Hematopoietic multipotent progenitor cell treated with erythropoietin and hydrocortisone succinate and interleukin-3 and kit ligand, for 8 days (in vitro differentiated cells): Measurements from ENCODE around the gene DNAH7.

Experiments used
- DNase-seq: peaks from one replicate; pipeline ENCODE4 v3.0.0-alpha.2; 2015

Gene DNAH7

DNA sequence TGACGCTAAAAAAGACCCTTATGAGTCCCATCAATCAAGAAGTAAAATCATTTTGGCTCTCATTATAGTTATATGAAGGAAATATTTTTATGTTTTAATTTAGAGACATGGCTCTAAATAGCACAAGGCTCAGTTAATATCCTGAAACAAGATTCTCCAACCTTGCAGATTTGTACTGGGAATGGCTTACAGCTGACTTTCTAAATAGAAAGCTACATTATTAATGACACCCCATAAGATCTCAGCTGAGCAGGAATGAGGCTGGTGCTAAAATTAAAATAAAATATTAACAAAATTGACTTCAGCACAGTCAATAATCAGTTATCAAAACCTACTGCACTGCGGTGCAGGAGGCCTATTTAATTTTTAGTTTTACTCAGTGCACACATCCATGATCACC lies 274.8 kb downstream of the DNAH7 start:
- DNase-seq, result no peak

DNA sequence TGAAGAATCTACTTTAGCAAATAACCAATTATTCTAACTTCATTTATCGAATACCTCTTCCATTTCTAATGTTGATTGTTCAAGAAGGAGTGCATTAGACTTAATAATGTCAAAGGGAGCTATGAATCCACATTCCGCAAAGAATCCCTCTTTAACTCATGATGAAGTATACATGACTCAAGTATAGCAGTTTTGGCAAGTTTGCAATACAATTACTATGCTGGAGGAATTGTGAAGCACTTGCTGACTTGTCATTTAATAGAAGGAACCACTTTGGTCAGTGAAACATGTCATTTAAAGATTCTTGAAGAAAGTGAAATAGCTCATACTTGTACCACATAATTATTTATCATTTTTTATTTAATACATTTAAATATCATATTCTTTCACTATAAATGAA lies 286.5 kb downstream of the DNAH7 start:
- no peak for DNase-seq

DNA sequence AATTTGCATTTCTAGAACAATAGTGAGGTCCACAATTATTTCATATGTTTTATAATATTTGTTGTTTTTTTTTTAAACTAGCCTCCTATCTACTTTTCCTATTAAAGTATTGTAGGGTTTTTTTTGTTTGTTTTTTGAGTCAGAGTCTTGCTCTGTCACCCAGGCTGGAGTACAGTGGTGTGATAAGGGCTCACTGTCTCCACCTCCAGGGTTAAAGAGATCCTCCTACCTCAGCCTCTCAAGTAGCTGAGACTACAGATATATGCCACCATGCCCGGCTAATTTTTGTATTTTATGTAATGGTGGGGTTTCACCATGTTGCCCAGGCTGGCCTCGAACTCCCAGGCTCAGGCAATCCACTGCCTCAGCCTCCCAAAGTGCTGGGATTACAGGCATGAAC lies 289.1 kb downstream of the DNAH7 start:
- no peak for DNase-seq

DNA sequence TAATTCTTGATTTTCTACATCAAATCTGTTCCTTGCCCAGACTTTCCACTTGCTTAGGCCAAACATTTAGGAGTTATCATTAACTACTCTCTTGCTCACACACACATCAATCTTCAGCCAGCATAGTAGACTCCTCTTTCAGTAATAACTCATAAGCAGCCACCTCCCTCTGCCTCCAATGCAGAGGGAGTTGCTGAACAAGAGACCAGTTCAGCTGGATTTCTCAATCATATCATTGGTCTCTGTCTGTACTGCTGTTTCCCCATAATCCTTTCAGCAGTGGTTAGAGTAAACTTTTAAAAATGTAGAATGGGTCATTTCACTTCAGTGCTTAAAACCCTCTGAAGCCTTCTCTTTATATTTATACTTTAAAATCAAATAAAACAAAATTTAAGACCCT lies 298.7 kb downstream of the DNAH7 start:
- DNase-seq, result no peak

DNA sequence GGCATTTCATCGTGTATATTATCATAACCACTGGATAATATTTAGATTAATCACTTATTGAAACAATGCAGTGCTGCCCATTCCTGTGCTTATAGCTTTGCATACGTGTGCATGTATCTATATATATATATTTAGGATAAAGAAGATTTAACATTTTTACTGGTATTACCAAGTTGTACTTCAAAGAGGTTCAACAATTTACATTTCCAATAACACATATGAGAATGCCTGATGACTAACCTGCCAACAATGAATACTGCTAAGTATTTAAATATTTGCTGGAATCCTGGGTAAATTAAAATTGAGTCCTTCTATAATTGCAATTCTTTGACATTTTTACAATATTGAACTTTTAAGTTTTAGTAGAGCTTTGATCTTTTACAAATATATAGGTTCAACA lies 300.2 kb downstream of the DNAH7 start:
- no peak for DNase-seq

DNA sequence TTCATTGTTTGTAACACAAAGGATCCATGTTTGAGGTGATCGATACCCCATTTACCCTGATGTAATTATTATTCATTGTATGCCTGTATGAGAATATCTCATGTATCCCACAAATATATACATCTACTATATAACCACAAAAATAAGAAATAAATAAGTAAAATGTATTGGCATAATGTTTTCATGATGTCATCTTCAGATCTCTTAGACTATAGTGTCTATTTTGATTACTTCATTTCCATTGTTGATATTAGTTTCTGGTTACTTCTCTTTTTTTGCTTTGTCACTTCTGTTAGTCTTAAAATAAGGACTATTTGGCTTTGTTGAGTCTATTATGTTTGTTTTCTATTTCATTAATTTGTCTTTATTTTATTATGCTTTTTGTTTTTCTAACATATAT lies 301.9 kb downstream of the DNAH7 start:
- no peak for DNase-seq

DNA sequence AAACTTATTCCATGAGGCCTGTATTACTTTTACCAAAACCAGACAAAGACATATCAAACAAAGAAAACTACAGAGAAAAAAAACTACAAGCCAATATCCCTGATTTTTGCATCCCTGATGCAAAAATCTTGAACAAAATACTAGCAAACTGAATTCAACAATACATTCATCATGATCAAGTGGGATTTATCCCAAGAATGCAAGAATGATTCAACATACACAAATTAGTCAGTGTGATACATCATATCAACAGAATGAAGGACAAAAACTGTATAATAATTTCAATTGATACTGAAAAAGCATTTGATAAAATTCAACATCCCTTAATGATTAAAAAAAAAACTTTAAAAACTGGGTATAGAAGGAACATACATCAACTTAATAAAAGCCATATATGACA lies 304.8 kb downstream of the DNAH7 start:
- DNase-seq, result no peak

DNA sequence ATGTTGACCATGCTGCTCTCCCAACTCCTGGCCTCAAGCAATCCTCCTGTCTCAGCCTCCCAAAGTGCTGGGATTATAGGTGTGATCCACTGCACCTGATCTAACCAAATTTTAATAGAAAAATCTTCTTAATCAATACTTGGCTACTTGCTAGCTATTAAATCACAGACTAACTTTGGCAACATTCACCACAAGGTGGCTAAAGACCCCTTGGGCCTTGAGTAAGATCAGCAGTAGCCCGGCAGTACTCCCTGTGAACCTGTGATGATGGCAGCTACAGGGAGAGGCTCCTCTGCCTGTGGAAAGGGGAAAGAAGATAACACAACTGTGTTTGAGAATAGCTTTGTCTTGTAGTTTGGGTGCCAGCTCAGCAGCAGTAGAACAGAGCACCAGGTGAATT lies 308.8 kb downstream of the DNAH7 start:
- DNase-seq, result no peak

DNA sequence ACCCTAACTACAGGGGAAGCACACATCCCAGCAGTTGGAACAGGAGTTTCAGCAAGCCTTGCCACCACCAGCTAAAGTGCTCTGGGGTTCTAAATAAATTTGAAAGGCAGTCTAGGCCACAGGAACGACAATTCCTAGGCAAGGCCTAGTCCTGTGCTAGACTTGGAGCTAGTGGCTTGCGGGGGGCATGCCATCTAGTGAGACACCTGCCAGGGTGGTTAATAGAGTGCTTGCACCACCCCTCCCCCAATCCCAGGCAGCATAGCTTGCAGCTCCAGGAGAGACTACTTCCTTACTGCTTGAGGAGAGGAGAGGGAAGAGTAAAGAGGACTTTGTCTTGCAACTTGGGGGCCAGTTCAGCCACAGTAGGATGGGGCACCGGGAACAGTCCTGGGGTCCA lies 309.8 kb downstream of the DNAH7 start:
- DNase-seq, result no peak

DNA sequence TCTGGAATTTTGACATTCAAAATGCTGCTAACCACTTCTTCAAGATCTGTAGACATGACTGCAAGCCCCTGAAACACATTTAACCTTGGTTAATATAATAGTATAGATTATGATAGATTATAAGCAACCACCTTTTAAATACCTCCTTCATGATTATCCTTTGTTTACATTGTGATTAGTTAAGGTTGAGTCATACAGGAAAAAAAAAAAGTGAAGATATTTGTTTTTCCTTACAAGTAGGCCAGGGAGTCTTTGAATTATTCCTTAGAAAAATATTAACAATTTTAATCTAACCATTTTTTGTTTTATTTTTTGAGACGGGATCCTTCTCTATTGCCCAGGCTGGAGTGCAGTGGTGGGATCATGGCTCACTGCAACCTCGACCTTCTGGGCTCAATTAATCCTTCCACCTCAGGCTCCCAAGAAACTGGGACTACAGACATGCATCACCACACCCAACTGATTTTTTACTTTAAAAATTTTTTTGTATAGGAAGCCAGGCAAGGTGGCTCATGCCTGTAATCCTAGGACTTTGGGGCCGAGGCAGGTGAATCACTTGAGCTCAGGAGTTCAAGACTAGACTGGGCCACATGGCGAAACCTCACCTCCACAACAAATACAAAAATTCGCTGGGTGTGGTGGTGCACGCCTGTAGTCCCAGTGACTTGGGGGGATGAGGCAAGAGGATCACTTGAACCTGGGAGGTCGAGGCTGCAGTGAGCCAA lies 312.3 kb downstream of the DNAH7 start:
- no peak for DNase-seq

DNA sequence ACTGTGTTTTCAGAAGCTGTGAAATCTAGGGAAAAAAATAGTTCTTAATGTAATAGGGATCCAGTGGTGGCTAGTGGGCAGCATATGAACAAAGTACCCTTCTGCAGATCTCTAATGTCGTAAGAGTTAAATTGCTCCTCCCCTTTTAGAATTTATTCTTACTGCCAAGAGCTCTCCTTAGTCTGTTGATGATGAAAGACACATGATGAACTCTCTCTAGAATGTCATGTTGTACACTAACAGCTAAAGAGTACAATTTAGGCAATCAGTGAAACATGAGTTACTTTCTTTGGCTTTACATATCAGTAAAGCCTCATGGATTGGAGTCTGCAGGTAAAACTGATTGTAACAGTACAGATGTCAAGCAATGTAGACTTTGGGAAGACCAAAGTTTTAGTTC lies 327.4 kb downstream of the DNAH7 start:
- DNase-seq, result no peak

DNA sequence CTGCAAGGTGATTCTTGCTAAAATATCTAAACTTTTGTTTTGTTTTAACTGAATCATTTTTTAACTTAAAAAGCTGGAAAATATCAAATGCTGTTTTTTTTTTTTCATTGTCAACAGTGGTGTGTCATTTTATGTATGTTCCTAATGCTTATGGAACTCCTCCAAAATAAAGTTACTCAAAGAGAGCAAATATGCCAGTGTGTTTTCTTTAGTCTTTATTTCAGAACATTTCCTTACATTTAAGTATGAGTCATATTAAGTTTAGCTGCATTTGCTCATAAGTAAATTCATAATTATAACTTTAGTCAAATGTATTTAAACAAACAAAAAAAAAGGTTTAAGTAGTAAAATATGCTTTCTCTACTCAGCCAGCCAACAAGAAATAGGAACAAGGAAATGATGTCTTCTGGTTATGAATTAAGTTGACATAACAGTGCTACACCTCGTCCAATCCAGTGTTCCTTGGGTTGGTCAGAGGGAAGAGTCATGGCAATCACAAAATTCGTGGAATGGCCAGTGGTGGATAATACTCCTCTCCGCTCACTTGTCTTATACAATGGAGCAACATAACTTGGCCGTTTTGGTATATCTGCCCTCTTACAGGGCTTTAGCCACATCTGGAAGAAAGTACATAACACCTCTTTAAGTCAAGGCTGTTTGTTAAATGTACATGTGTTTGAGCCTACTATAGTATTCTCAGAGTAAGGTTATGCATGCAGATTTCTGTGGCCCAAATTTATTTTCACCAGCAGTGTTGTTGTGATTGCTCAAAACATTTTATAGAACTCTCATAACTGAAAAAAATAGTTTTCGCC lies 330.9 kb downstream of the DNAH7 start:
- DNase-seq, result no peak

DNA sequence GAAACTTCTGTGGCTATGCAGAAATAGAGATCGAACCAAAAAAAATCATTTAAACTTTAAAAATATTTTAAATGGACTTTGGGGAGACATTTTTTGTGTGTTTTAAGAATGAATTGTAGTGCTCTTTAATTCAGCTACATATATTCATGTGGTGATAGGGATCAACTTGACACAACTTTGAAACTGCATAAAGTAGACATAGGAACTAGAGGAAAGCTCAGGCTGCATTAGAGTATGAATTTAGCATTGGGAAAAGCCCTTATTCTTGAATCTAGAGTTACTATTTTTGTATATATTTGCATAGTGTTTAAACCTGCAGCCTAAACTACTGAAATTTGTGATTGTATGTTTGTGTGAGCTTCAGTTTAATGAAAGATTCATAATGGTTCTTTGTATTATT lies 333.3 kb downstream of the DNAH7 start:
- no peak for DNase-seq

DNA sequence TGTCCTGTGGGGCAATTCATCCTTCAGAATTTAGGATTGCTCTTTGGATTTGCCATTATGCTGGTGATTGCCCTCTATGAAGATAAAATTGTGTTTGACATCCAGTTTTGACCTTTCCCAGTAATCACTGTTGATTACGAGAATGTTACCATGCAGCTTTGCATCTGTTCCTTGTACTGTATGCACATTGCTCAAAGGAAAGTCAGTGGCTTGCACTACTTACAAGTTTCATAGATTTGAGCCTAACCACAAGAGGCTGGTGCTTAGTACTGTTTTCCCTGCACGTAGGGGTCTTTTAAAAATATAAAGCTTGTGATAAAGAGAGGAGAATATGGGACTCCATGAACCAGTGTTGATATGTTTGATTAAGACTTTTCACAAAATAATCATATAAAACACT lies 333.7 kb downstream of the DNAH7 start:
- DNase-seq, result no peak

DNA sequence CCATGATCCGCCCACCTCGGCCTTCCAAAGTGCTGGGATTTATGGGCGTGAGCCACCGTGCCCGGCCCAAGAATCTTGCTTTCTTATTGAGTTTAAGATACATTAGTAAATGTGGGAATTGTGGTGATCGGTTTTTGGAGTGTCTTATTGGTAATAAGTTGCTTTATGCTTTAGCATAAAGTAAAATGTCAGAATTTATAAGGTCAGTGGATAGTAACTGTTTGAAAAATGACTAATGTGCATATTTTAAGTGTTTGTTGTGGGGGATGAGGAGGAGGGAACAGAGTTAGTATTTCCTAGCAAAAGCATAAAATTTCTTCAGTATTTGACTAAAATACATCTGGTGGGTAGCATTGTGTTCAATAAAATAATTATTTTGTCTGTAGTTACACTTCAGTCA lies 334.2 kb downstream of the DNAH7 start:
- DNase-seq, result no peak

DNA sequence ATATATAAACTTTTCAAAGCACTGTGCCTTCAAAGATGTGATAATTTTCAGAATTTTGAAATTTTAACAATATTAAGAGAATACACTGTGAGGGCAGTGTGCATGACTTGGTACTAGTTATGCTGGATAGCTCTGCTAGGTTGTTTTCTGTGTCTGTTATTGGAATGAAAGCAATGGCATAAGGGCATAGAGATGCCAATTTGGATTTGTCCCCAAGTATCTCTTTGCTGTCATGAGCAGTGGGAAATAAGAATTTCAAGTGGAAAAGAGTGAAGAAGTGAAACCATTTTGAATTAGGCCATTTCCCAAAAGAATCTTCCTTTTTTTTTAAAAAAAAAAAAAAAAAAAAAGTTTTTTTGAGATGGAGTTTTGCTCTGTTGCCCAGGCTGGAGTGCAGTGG lies 334.8 kb downstream of the DNAH7 start:
- no peak for DNase-seq

DNA sequence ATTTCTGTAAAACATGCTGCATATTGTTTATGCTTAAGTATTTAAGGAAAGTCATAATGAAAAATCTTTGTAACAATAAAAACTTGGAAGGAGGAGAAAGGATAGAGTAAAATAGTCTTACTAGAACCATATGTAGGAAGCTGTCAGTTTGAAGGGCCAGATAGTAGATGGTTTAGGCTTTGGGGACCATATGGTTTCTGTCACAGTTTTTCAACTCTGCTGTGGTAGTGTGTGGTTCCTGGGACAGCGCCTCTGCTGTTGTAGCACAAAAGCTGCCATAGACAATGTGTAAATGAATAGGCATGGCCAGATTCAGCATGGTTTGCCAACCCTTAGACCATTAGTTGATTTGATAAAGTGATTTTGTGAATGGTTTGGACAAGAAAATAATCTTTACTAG lies 336.1 kb downstream of the DNAH7 start:
- DNase-seq, result no peak

DNA sequence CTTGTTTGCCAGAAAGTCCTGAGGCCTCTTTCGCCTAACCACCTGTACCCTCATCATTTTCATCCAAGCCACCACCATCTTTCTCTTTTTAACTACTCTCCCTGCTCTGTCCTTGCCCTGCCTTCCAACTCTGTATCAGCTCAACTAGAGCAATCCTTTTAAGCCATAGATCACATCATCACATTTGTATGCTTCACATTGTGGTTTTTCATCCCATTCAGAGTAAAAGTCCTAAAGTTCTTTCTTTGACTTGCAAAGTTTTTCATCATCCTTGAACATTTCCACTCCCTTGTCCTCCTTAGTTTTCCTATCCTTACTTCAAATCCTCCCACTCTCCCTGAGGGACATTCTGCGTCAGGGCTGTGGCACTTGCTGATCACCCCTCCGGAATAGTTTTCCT lies 337.7 kb downstream of the DNAH7 start:
- DNase-seq, result no peak

DNA sequence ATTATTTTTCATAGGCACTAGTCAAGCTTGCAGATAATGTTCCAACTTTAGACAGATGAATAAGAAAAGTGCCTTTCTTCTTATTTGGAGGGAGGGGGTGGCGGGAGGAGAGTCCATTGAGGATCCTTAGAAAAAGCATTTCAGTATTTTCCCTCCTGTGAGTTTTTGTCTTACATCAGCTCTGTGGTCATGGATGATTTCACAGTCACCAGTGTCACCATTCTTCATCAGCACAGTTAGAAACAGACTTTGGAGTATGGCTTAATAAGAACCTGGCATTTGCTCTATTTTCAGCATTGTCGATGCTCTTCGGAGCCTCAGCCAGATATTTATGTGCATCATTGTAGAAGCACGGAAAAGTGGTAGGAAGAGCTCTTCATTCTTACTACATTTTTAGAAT lies 341.5 kb downstream of the DNAH7 start:
- DNase-seq, result no peak

DNA sequence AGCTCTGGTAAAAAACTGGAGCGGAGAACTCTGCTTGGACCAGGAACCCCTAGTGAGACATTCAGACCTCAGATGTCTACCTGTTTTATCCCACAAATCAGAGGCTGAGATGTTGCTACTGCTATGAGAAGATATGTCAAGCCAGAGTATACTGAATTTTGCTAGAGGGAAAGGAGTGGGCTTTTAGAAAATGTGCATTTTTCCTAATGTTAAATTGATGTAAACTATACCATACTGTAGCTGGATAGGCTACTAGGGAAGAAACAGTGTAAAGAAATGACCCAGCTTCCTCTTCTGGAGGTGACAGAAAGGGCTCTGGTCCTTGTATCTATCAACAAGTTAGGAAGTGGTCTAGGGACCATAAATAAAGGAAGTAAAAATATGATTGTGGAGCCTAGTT lies 346.6 kb downstream of the DNAH7 start:
- no peak for DNase-seq

DNA sequence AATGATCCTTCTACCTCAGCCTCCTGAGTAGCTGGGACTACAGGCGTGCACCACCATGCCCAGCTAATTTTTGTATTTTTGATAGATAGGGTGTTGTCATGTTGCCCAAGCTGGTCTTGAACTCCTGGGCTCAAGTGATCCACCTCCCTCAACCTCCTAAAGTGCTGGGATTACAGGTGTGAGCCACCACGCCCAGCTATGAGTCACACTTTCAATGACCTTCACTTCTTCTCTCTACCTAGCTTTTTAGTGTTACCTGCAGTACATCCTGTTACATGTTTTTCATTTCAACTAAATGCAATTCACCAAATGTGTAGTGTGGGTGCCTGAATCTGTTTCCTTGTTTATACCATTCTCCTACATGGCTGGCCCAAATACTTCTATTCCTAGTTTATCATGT lies 347.6 kb downstream of the DNAH7 start:
- no peak for DNase-seq

DNA sequence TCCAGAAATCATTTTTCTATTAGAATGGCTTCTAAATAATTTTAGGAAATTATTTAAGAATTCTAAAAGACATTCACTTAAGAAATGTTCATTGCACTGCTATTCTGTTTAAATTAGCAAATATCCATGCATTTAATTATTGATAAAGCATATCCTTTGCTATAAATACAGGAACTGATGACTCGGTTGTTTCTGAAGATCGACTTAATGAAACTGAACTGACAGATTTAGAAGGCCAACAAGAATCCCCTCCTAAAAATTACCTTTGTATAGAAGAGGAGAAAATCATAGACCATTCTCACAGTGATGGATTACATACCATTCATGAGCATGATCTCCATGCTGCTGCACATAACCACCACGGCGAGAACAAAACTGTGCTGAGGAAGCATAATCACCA lies 352.2 kb downstream of the DNAH7 start:
- DNase-seq, result no peak

DNA sequence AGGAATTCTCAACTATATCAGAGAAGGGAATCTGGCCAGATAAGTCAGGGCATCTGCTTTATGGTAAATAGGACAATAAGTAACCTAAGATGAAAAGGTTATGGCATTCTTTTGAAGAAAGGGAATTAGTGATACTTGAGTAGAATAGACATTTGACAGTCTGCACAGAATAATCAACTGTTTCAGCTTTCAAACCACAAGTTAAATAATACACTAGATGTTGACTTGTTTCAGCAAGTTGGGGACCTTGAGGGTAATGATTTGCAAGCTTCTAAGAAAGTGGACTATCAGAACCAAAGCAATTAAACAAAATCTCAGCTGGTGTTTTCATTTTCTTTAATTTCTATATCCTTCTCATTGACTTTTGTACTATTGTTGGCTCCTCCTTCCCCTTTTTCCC lies 357.2 kb downstream of the DNAH7 start:
- no peak for DNase-seq

DNA sequence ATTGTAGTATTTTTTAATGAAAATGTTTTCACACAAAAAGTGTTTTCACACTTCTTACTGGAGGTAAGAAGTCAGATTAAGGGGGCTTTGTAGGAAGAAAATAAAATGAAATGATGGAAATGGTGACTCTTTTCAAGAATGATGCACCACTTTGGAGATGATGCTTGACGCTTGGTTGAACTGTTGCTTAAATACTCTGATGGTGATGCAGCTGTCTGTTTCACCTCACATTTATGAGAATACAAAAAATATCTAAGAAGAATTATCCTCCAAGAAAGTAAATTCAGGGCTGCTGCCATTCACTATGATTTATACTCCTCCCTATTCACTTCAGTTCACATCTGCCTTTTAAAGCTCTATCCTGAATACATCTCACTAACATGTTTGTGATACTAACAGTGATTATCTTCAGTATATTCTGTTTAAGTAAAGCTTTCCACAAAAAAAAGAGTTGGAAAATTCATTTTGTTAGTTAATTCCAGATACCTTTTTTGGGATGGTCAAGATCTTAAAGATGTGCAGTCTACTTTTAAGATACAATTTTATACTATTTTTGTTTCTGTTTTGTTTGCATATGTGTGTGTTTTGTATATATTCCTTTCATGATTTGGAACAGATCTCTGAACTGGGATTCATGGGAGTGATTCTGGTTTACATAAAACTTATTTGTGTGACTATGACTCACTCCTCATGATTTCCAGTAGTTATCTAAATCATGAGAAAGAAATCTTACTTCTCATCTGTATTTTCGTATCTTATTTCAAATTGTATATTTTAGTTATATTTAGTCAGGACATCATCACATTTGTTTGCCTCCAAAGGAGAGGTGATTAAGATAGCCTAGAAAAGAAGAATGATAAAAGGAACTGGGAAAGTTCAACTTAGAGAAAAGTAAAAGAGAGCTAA lies 358.5 kb downstream of the DNAH7 start:
- no peak for DNase-seq
